ENCODE data around the gene NCOA3. TPM values are rescaled to one million over a fixed set of nuclear protein-coding genes. Genes with fewer than 3 reads are reported as not detected.

Gene NCOA3
- polyA plus RNA-seq, 1 of the 3 experiments (the other 2 are of a cell fraction), result 5.8 TPM

- Histone ChIP-seq H3K9me2 (no peaks in the 10 kb centered on the region), H4K20me1 (ENCODE audit: insufficient read depth) (no peaks in the 10 kb centered on the region), H3K4me3 (ENCODE audit: low read depth in 2 of 2, low read length in 1 of 2) (no peak overlapping the region), H3K4me1 (ENCODE audit: control insufficient read depth in 1 of 2, insufficient read depth in 2 of 2, low read depth in 1 of 2, low read length in 1 of 2) (no peaks in the 10 kb centered on the region; a peak in 1 of 4 replicates), H3K36me3 (replicated peaks in 1 of 2; ENCODE audit: control insufficient read depth in 1 of 2, insufficient read depth in 2 of 2, low read length in 1 of 2) (peaks cover 0 to 5% of the 10 kb centered on the region in 2 experiments), H3K27ac (ENCODE audit: low read depth in 2 of 2, low read length in 1 of 2) (no peak overlapping the region), H3K9me3 (no peaks in the 10 kb centered on the region), H3F3A (replicated peaks; ENCODE audit: insufficient read depth) (no peaks in the 10 kb centered on the region), H2AFZ (ENCODE audit: low read depth) (no peak overlapping the region), H3K27me3 (ENCODE audit: insufficient read depth) (no peaks in the 10 kb centered on the region), H3K79me2 (ENCODE audit: insufficient read depth) (no peaks in the 10 kb centered on the region), H3K9ac (no peak overlapping the region), H3K4me2 (no peak overlapping the region)
- TF ChIP-seq FOXJ3 (CRISPR knock-in tag; IDR thresholded peaks at IDR 0.05) (no peak), RAD21 (IDR thresholded peaks at IDR 0.05; ENCODE audit: low read length) (no peak), EP300 (IDR thresholded peaks at IDR 0.05; ENCODE audit: borderline replicate concordance in 1 of 2, low read depth in 1 of 2, low read length in 1 of 2) (no peak), RFX5 (IDR thresholded peaks at IDR 0.05; ENCODE audit: low read length) (no peak)
- TF ChIP-seq, protein P1, sequence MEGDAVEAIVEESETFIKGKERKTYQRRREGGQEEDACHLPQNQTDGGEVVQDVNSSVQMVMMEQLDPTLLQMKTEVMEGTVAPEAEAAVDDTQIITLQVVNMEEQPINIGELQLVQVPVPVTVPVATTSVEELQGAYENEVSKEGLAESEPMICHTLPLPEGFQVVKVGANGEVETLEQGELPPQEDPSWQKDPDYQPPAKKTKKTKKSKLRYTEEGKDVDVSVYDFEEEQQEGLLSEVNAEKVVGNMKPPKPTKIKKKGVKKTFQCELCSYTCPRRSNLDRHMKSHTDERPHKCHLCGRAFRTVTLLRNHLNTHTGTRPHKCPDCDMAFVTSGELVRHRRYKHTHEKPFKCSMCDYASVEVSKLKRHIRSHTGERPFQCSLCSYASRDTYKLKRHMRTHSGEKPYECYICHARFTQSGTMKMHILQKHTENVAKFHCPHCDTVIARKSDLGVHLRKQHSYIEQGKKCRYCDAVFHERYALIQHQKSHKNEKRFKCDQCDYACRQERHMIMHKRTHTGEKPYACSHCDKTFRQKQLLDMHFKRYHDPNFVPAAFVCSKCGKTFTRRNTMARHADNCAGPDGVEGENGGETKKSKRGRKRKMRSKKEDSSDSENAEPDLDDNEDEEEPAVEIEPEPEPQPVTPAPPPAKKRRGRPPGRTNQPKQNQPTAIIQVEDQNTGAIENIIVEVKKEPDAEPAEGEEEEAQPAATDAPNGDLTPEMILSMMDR (IDR thresholded peaks at IDR 0.05), result no peak
- no peak for DNase-seq
- ChIA-PET POLR2A (no interaction called here), CTCF (interaction anchor here (0.8 to 24.9 kb wide), 3 partner anchors 9 to 954 kb away, joined by 3 to 437 read pairs (median 5); no protein-coding TSS in a partner anchor)
- WGBS (ENCODE audit: low lambda C conversion rate), result 69% methylated on average over 2 of the region's 4 CpGs
These were observed 167.8 kb downstream of the NCOA3 start for GRCh38 chr20:47669489-47669888.

GRCh38 chr20:47669927-47670890 lies 168.5 kb downstream of the NCOA3 start:
- POLR2A ChIA-PET, result interaction anchor here (0.6 to 0.8 kb wide), 2 partner anchors 476 to 950 kb away, joined by 3 read pairs; no protein-coding TSS in a partner anchor
- no peak for DNase-seq
- H2AFZ ChIP-seq (ENCODE audit: low read depth), result no peak overlapping the region
- H3K9me3 ChIP-seq, result no peaks in the 10 kb centered on the region
- H3K9me2 ChIP-seq, result no peaks in the 10 kb centered on the region
- 90% methylated on average over 22 of the region's 22 CpGs for WGBS (ENCODE audit: low lambda C conversion rate)
- H3K4me1 ChIP-seq (ENCODE audit: control insufficient read depth in 1 of 2, insufficient read depth in 2 of 2, low read depth in 1 of 2, low read length in 1 of 2), result no peaks in the 10 kb centered on the region; a peak in 1 of 4 replicates
- H3K27ac ChIP-seq (ENCODE audit: low read depth in 2 of 2, low read length in 1 of 2), result no peak overlapping the region
- CTCF ChIA-PET, result interaction anchor here (0.6 to 24.9 kb wide), 6 partner anchors 8 to 953 kb away, joined by 3 to 437 read pairs (median 3); no protein-coding TSS in a partner anchor
- no peak overlapping the region for H3K4me2 ChIP-seq
- no peaks in the 10 kb centered on the region for H4K20me1 ChIP-seq (ENCODE audit: insufficient read depth)
- H3K36me3 ChIP-seq (replicated peaks in 1 of 2; ENCODE audit: control insufficient read depth in 1 of 2, insufficient read depth in 2 of 2, low read length in 1 of 2), result peaks cover 0 to 5% of the 10 kb centered on the region in 2 experiments
- no peaks in the 10 kb centered on the region for H3K79me2 ChIP-seq (ENCODE audit: insufficient read depth)
- H3K4me3 ChIP-seq (ENCODE audit: low read depth in 2 of 2, low read length in 1 of 2), result no peak overlapping the region
- H3F3A ChIP-seq (replicated peaks; ENCODE audit: insufficient read depth), result no peaks in the 10 kb centered on the region
- no peaks in the 10 kb centered on the region for H3K27me3 ChIP-seq (ENCODE audit: insufficient read depth)
- no peak overlapping the region for H3K9ac ChIP-seq
- TF ChIP-seq GABPA (IDR thresholded peaks at IDR 0.05; ENCODE audit: low read depth) (no peak), ZBTB33 (IDR thresholded peaks at IDR 0.05; ENCODE audit: borderline replicate concordance, low read depth) (no peak), TCF12 (IDR thresholded peaks at IDR 0.05) (no peak), EZH2phosphoT487 (IDR thresholded peaks at IDR 0.05; ENCODE audit: borderline replicate concordance, low read depth) (no peak), TAF1 (IDR thresholded peaks at IDR 0.05; ENCODE audit: borderline replicate concordance, low read depth, low read length) (no peak), MEF2A (IDR thresholded peaks at IDR 0.05; ENCODE audit: borderline replicate concordance, low read depth) (no peak), SIN3A (IDR thresholded peaks at IDR 0.05; ENCODE audit: borderline replicate concordance, low read depth, low read length) (no peak), YY1 (IDR thresholded peaks at IDR 0.05; ENCODE audit: low read depth) (no peak), GATA2 (CRISPR knock-in tag; IDR thresholded peaks at IDR 0.05) (no peak), REST (IDR thresholded peaks at IDR 0.05; ENCODE audit: low read depth, low read length) (no peak), FOSL2 (IDR thresholded peaks at IDR 0.05; ENCODE audit: borderline replicate concordance, low read depth) (no peak), JUND (IDR thresholded peaks at IDR 0.05) (no peak)
- TF ChIP-seq, protein P2, sequence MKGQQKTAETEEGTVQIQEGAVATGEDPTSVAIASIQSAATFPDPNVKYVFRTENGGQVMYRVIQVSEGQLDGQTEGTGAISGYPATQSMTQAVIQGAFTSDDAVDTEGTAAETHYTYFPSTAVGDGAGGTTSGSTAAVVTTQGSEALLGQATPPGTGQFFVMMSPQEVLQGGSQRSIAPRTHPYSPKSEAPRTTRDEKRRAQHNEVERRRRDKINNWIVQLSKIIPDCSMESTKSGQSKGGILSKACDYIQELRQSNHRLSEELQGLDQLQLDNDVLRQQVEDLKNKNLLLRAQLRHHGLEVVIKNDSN (IDR thresholded peaks at IDR 0.05; ENCODE audit: borderline replicate concordance, low read depth), result no peak

Data from SK-N-SH (cell line).